ENCODE measurements around the gene DDI2. TPM values are rescaled to one million over a fixed set of nuclear protein-coding genes. Genes with fewer than 3 reads are reported as not detected.

The DDI2 gene
- total and polyA plus RNA-seq, 11 donors = 6.2 to 33.5 (median 21.8) TPM

GRCh38 chr1:15704526-15705183 is 87.4 kb downstream of the DDI2 start:
- Histone ChIP-seq H3K36me3 (peaks cover 0 to 23% (median 7%) of the 10 kb centered on the region in 9 donors), H3K27ac (peak overlapping the region in 11 of 12 donors; percentile 68 to 96 (median 87)), H3K4me1 (peaks cover 7 to 94% (median 55%) of the 10 kb centered on the region in 12 donors), H3K9me3 (no peaks in the 10 kb centered on the region), H3K27me3 (no peaks in the 10 kb centered on the region), H3K4me3 (no peak overlapping the region)
- no peak for TF ChIP-seq POLR2A (IDR thresholded peaks at IDR 0.05)
- no peak for TF ChIP-seq CTCF (IDR thresholded peaks at IDR 0.05)
- WGBS, 4 donors = 69 to 91% (median 85%) methylated on average over 16 to 17 of the region's 17 CpGs
- ATAC-seq (no peak), DNase-seq (no peak)
- intact Hi-C loops (cut with DNase I) = loop anchor here in 2 of 10 donors (2.0 to 5.0 kb wide), 2 partner anchors 20 to 33 kb away; partner anchors contain the start of genes PLEKHM2 (in 1 of the 2) and SLC25A34 (in 1 of the 2)

DNA sequence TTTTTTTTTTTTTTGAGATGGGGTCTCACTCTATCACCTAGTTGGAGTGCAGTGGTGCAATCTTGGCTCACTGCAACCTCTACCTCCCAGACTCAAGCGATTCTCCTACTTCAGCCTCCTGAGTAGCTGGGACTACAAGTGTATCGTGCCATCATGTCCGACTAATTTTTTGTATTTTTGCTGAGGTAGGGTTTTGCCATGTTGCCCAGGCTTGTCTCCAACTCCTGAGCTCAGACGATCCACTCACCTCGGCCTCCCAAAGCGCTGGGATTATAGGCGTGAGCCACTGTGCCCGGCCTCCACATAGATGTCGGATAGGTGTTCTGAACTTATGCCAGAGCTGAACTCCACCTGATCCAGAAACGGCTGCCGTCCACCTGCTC is 87.9 kb downstream of the DDI2 start:
- peaks cover 7 to 91% (median 51%) of the 10 kb centered on the region in 12 donors for H3K4me1 ChIP-seq

GRCh38 chr1:15706751-15707150 is 89.5 kb downstream of the DDI2 start:
- peak in 2 of 4 donors; percentile 17 to 30 for ATAC-seq
- H3K27me3 ChIP-seq = no peaks in the 10 kb centered on the region
- peak in 1 of 5 donors; percentile 39 for DNase-seq
- TF ChIP-seq CTCF (IDR thresholded peaks at IDR 0.05) (no peak), POLR2A (IDR thresholded peaks at IDR 0.05) (no peak)
- intact Hi-C loops (cut with DNase I) = no loop called here
- H3K4me3 ChIP-seq = no peak overlapping the region
- peak overlapping the region in 8 of 12 donors; percentile 3 to 89 (median 56) for H3K27ac ChIP-seq
- peaks cover 7 to 93% (median 45%) of the 10 kb centered on the region in 12 donors for H3K4me1 ChIP-seq
- 49 to 62% (median 54%) methylated on average over 7 of the region's 7 CpGs for WGBS, 4 donors
- peaks cover 0 to 21% (median 7%) of the 10 kb centered on the region in 9 donors for H3K36me3 ChIP-seq
- no peaks in the 10 kb centered on the region for H3K9me3 ChIP-seq

More for the DNA sequence above, 87.9 kb downstream of the DDI2 start:
- Histone ChIP-seq H3K27me3 (no peaks in the 10 kb centered on the region), H3K9me3 (no peaks in the 10 kb centered on the region), H3K4me3 (no peak overlapping the region), H3K36me3 (peaks cover 0 to 23% (median 7%) of the 10 kb centered on the region in 9 donors), H3K27ac (peak overlapping the region in 7 of 12 donors; percentile 60 to 96 (median 88))
- TF ChIP-seq POLR2A (IDR thresholded peaks at IDR 0.05) (no peak), CTCF (IDR thresholded peaks at IDR 0.05) (no peak)
- intact Hi-C loops (cut with DNase I) = loop anchor here in 1 of 10 donors (2.0 kb wide), 1 partner anchor 20 kb away; the partner anchor contains the start of gene PLEKHM2
- no peak for DNase-seq
- ATAC-seq = no peak
- 93 to 95% (median 94%) methylated on average over 11 of the region's 11 CpGs for WGBS, 4 donors

- 56 to 75% (median 66%) methylated on average over 8 of the region's 8 CpGs for WGBS, 4 donors
- intact Hi-C loops (cut with DNase I) = no loop called here
- Histone ChIP-seq H3K9me3 (no peaks in the 10 kb centered on the region), H3K27ac (peak overlapping the region in 7 of 12 donors; percentile 22 to 89 (median 60)), H3K4me3 (no peak overlapping the region), H3K4me1 (peaks cover 7 to 93% (median 47%) of the 10 kb centered on the region in 12 donors), H3K36me3 (peaks cover 0 to 19% (median 3%) of the 10 kb centered on the region in 9 donors), H3K27me3 (no peaks in the 10 kb centered on the region)
- no peak for ATAC-seq
- DNase-seq = no peak
- TF ChIP-seq CTCF (IDR thresholded peaks at IDR 0.05) = no peak
- TF ChIP-seq POLR2A (IDR thresholded peaks at IDR 0.05) = no peak
Observed at GRCh38 chr1:15707239-15707925, 90.1 kb downstream of the DDI2 start.

All from heart left ventricle (tissue), 16 donors.